HG03196 (cell line): Measurements from ENCODE around the gene TBC1D4.
A peak's percentile ranks its signal among the peaks of the same experiment; 100 is the strongest.
"Not testable (repeated sequence)": the region's sequence is repeated elsewhere in the genome, so short reads cannot be mapped to it uniquely, and the experiment has no call there.

ENCODE experiments used
- ATAC-seq: cut with Tn5 transposase; IDR thresholded peaks from one replicate; pipeline ENCODE4 v1.9.1; 2021; ENCODE audit not compliant: unreplicated experiment

TBC1D4 gene

DNA sequence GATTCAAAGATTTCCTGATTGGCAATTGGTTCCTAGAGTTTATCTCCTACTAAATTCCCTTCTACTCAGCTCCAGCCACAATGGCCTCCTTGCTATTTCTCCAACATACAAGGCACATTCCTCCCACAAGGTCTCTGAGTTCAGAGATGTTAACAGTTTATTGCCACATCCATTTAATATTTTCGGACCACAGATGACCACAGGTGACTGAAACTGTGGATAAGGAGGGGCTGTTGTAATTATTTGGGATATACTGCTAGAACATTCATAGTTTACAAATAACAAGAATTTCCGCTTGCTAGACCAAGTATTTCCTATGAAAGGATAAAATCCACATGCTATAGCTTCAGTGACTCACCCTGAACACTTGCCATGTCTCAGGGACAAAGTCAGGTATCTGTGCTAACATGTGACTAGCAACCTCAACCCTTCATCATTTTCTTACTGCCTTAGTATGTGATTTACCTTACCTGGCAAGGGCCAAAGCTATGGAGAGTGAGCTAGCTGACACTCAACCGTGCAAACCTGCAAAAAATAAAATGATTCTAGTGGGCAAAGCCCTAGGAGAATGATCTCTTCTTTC, 117.7 kb downstream of the TBC1D4 start:
- no peak for ATAC-seq

DNA sequence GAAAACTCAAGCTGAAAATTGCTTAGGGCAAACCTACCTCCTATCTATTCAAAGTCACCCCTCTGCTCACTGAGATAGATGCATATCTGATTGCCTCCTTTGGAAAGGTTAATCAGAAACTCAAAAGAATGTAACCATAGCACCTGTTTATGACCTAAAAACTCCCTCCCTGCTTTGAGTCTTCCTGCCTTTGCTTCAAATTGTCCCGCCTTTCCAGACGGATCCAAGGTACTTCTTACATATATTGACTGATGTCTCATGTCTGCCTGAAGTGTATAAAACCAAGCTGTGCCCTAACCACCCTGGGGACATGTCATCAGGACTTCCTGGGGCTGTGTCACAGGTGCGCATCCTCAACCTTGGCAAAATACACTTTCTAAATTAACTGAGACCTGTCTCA, 118.6 kb downstream of the TBC1D4 start:
- ATAC-seq: no peak

- ATAC-seq: no peak
Measured at GRCh38 chr13:75362026-75362425, 119.9 kb downstream of the TBC1D4 start.

DNA sequence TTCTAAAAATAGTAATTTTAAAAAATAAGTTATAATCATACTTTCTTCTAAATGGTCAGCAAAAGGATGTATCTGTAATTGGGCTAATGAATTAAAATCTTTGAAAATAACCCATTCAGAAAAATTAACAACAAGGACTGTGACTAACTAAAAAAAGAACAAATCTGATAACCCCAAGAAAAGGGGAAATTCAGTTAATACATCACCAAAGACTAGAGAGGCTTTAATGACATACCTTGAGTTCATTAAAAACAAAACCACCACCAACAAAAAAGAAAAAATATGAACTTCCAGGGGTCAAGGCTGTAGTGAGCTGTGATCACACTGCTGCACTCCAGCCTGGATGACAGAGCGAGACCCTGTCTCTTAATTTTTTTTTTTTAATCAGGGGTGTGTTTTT, 121.8 kb downstream of the TBC1D4 start:
- peak; percentile 44 for ATAC-seq

- ATAC-seq: no peak
Measured at GRCh38 chr13:75359266-75359665, 122.7 kb downstream of the TBC1D4 start.

GRCh38 chr13:75357576-75358289, 124.2 kb downstream of the TBC1D4 start:
- ATAC-seq: peak; percentile 66

- ATAC-seq: no peak
Measured at GRCh38 chr13:75356421-75356820, 125.5 kb downstream of the TBC1D4 start.

DNA sequence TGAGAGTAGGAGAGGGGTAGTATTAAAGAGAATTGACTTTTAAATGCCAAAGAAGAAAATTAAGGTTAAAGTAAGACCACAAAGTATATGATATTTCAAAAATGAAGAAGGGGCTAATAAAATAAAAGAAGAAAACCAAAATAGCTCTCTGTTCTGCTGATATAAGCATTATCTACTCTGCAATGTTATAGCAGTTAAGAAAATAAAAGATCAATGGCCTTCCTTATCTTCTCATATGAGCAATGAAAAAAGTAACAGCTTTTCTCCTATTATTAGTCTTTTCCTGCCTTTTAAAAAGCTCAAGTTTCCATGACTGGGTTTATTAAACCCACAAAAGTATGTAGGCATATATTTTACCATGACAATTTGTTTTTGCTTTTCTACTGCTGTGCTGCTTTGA, 126.4 kb downstream of the TBC1D4 start:
- no peak for ATAC-seq

DNA sequence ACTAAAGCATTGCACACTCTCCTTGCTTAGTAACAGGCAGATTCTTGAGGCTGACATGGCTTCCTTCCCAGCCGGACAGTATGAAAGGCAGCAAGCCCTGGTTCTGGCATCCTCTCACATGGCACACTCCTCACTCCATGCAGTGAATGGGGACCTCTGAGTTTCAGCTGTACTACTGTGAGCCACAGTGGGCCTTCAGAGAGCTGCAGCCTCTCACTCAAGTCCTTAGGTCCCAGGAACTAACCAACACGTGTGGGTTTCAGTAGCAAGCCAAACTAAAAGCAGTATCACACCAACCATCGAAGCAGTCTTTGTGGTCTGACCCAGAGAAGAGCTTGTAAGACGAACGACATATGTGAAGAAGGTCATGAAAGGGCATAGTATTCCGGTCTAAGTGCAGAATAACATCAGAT, 128.2 kb downstream of the TBC1D4 start:
- no peak for ATAC-seq

- ATAC-seq: no peak
Measured at GRCh38 chr13:75352641-75353327, 129.2 kb downstream of the TBC1D4 start.

- ATAC-seq: not testable (repeated sequence)
Measured at GRCh38 chr13:75351538-75351937, 130.4 kb downstream of the TBC1D4 start.

- no peak for ATAC-seq
Measured at GRCh38 chr13:75347925-75348324, 134.0 kb downstream of the TBC1D4 start.

GRCh38 chr13:75347457-75347856, 134.5 kb downstream of the TBC1D4 start:
- ATAC-seq: no peak

DNA sequence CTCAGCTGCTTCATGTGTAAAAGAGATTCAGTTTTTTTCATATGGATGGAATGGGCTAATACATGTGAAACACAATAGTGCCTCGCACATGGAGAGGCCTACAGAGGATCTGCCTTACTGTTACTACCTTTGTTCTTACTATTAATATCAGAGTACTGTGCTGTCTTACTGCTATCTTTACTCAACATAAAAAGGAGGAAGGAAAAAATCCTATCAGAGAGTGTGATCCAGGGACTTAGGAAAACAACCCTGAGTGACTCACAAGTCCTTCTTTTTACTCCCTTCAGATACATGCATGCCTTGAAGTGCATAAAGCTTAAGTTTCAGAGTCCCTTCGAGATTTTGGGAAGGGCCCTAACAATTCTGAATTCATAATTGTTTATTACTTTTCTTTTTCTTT, 136.8 kb downstream of the TBC1D4 start:
- ATAC-seq: no peak

- ATAC-seq: peak; percentile 66
Measured at GRCh38 chr13:75341028-75341427, 140.9 kb downstream of the TBC1D4 start.

DNA sequence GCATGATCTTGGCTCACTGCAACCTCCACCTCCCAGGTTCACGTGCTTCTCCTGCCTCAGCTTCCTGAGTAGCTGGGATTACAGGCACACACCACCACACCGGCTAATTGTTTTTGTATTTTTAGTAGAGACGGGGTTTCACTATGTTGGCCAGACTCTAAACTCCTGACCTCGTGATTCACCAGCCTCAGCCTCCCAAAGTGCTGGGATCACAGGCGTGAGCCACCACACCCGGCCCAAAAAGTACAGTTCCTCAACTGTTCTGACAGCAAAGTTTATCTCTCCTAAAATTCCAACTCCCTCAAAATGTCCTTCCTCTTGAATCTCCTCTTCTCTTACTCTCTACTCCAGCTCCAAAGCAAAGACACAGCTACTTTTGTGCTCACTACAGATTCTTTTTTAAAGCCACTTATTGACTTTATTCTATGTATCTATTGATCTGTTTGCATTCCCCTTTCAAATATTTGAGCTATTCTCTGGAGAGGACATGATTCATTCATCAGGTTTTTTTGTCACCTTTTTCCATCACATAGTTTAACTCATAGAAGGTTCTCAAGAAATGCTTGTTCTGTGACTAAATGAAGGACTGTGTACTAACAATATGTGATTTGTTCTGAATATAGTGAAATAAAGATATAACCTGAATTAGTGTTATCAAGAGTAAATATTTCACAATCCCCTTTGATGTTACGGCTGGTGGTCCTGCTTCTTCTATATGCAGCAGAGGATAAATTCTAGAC, 142.2 kb downstream of the TBC1D4 start:
- ATAC-seq: no peak

- no peak for ATAC-seq
Measured at GRCh38 chr13:75334634-75335447, 147.1 kb downstream of the TBC1D4 start.

- ATAC-seq: no peak
Measured at GRCh38 chr13:75333103-75333502, 148.9 kb downstream of the TBC1D4 start.

DNA sequence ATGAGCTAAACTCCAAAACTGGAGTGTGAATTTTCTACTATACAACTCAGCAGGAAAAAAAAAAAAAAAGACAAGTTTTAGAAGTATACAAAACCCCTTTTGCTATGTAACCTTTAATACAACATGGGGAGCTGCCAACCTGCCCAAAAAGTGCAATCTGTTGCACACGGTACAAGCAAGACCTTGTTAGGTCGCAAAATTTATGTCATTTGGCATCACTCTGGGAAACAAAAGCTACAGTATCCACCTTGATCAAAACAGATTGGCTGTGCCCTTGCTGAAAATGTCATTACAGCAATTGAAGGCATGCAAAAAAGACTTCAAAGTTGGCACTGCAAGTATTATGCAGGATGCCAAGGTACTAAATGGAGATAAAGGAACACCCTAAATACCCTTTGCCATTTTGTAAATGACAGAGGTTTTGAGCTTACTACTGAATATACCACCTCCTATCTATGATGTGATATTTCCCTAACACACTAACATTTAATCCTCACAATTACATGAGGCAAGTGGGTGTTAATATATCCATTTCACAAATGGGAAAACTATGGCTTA, 150.1 kb downstream of the TBC1D4 start:
- no peak for ATAC-seq

DNA sequence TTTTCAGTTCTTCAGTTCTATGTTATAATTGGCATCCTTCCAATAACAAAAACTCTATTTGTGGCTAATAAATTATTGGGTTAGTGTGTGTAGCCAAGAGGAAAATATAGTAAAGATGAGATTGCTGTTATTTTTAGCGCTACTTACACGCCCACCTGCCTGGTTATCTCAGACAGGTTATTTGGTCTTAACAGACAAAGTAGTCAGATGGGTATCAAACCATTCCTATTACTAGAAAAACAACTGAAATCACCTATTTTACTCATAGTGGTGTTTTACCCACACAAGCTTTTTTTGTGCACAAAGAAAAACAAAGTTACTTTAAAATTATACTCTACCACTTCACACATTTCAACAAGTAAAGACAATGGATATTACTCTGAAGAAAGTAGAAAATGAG, 151.2 kb downstream of the TBC1D4 start:
- no peak for ATAC-seq
